Sigmoid colon (tissue), 4 donors: Measurements from ENCODE around the gene MAP1B.

ENCODE experiments used
- EP300 ChIP-seq, 4 donors: sonication (generic); formaldehyde crosslinking; IDR thresholded peaks; one replicate each; pipeline ENCODE4 v1.6.1; 2017; ENCODE audit warnings: antibody characterized with exemption in 4 of 4
- POLR2A ChIP-seq, 2 donors: fragments of 450-650 bp; IDR thresholded peaks; one replicate each; pipeline ENCODE4 v1.6.1; 2016; ENCODE audit warnings: antibody characterized with exemption in 2 of 2, mild to moderate bottlenecking in 2 of 2, moderate library complexity in 2 of 2
- POLR2AphosphoS5 ChIP-seq, 4 donors: sonication (generic); formaldehyde crosslinking; IDR thresholded peaks; one replicate each; pipeline ENCODE4 v1.6.1; 2017; ENCODE audit warnings: antibody characterized with exemption in 4 of 4
- TF ChIP-seq, protein P1 (sequence below), 4 experiments: fragments of 450-650 bp in 3 of 4; fragments of 200-600 bp in 1 of 4; IDR thresholded peaks; one replicate each; pipeline ENCODE4 v1.5.1; 2016 to 2019; ENCODE audit warnings: antibody characterized with exemption in 4 of 4, mild to moderate bottlenecking in 3 of 4, moderate library complexity in 2 of 4

DNA sequence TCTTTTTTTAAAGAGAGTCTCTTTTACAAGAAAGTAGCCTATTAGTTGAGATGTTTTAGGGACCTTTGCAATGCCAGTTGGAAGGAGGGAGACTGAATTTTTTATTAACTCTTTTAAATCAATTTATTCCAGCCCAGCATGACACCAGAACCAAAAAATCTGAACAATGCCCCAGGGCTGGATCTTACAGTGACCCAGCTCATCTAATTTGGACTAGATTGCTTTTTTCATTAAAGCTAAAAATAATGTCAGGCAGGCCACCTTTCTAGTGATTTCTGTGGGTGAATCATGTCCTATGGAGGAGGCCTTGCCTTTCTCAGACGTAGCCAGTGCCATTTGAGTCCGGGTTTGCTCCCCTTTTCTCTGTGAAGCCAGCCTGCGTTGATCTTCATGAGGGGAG lies 38.8 kb downstream of the MAP1B start:
- TF ChIP-seq EP300 (IDR thresholded peaks at IDR 0.05) (no peak), POLR2A (IDR thresholded peaks at IDR 0.05) (no peak), POLR2AphosphoS5 (IDR thresholded peaks at IDR 0.05) (no peak)
- TF ChIP-seq, protein P1, sequence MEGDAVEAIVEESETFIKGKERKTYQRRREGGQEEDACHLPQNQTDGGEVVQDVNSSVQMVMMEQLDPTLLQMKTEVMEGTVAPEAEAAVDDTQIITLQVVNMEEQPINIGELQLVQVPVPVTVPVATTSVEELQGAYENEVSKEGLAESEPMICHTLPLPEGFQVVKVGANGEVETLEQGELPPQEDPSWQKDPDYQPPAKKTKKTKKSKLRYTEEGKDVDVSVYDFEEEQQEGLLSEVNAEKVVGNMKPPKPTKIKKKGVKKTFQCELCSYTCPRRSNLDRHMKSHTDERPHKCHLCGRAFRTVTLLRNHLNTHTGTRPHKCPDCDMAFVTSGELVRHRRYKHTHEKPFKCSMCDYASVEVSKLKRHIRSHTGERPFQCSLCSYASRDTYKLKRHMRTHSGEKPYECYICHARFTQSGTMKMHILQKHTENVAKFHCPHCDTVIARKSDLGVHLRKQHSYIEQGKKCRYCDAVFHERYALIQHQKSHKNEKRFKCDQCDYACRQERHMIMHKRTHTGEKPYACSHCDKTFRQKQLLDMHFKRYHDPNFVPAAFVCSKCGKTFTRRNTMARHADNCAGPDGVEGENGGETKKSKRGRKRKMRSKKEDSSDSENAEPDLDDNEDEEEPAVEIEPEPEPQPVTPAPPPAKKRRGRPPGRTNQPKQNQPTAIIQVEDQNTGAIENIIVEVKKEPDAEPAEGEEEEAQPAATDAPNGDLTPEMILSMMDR (IDR thresholded peaks at IDR 0.05) = no peak
